ENCODE results near the gene CDT1.
"Not testable (repeated sequence)": the region's sequence is repeated elsewhere in the genome, so short reads cannot be mapped to it uniquely, and the experiment has no call there.

Gene CDT1

DNA sequence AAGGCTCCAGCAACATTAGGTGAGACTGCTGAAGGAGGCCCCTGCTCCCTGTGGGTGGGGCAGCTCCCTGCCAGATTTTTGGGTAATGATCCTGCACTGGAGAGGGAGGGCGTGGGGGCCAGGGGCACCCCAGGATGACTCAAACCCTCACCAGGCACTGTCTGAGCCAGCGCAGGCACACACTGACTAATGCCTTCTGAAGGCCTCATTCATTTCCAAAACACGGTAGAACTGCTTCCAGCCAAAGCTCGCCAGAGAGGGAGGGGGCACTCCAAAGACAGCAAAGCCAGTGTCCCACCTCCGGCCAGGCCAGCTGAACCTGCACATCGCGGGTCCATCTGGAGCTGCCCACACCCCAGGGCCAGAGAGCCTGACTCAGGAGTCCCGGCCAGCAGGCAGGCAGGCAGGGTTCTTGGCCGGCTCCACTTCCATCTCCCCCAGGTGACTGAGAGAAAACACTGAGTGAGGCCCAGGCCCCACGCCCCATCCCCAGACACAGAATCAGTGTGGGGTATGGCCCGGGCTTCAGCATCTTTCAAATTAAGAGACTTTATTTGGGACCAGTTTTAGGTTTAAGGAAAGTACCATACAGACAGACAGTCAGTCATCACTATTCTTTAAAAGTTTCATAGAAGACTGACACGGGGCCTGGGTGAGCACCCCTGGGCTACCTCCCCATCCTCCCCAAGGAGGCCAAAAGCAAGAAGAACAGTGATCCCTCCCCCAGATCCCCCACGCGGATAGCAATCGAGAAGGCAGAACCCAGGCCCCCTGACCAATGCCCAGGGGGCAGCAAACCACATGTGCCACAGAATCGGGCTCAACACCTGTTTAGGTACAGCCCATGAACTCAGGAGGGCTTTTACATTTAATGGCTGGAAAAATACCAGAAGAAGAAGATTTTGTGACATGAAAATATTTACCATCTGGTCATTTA is 20.9 kb upstream of the CDT1 start:
- peak; percentile 51 for DNase-seq (ENCODE audit: low spot score)

GRCh38 chr16:88783391-88784073 is 20.1 kb upstream of the CDT1 start:
- DNase-seq (ENCODE audit: low spot score) = no peak

GRCh38 chr16:88784074-88784855 is 19.3 kb upstream of the CDT1 start:
- DNase-seq (ENCODE audit: low spot score) = peak; percentile 42

DNA sequence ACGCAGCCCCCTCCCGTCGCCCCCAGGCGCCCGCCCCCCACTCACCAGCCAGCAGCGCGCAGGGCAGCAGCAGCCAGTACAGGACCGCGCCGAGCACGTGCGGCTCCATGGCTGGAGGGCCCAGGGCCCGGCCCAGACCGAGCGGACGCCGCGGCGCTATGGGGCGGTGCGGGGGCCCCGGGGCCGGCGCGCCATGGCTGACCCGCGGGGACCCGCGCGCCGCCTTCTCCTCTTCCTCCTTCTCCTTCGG is 18.8 kb upstream of the CDT1 start:
- no peak for DNase-seq (ENCODE audit: low spot score)

GRCh38 chr16:88785106-88785924 is 18.3 kb upstream of the CDT1 start, which contains the start of gene PIEZO1:
Gene PIEZO1 (minus strand): TSS chr16:88785220. CDS start chr16:88784964, 256 bp downstream.
- peak; percentile 68 for DNase-seq (ENCODE audit: low spot score)

DNA sequence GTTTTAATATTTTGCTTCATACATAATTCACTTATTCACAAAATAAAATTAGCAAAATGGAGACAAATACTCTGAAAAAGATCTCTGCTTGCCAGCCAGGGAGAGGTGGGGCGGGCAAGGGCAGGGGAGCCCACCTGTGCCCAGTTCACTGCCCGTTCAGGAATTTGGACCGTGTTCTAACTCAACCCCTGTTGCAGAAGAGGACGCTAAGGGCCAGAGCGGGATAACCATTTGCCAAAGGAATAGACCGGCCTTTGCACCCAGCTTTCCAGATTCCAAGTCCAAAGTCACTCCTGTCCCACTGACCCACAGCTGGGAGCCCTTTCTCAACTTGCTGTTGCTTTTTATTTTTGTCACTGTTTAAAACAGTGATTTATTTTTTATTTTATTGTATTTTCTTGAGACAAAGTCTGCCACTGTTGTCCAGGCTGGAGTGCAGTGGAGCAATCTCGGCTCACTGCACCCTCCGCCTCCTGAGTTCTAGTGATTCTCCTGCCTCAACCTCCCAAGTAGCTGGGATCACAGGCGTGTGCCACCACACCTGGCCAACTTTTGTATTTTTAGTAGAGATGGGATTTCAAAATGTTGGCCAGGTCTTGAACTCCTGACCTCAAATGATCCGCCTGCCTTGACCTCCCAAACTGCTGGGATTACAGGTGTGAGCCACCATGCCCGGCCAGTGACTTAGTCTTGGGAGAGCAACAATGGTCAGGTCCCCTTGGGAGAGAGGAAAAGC is 15.8 kb upstream of the CDT1 start:
- no peak for DNase-seq (ENCODE audit: low spot score)

GRCh38 chr16:88788749-88789148 is 14.8 kb upstream of the CDT1 start:
- DNase-seq (ENCODE audit: low spot score) = not testable (repeated sequence)

DNA sequence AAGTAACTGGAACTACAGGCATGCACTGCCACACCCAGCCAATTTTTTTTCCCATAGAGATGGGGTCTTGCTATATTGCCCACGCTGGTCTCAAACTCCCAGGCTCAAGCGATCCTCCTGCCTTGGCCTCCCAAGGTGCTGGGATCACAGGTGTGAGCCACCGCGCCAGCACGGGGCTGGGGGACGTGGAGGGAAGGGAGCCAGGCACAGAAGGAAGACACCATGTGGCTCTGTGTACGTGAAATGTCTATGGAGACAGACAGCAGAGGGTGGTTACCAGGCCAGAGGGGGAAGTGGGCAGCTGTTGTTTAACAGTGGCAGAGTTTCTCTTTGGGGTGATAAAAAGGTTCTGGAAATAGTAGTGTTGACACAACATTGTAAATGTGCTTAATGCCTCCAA is 14.0 kb upstream of the CDT1 start:
- no peak for DNase-seq (ENCODE audit: low spot score)

- DNase-seq (ENCODE audit: low spot score) = no peak
These were observed 13.0 kb upstream of the CDT1 start for GRCh38 chr16:88790312-88791211.

DNA sequence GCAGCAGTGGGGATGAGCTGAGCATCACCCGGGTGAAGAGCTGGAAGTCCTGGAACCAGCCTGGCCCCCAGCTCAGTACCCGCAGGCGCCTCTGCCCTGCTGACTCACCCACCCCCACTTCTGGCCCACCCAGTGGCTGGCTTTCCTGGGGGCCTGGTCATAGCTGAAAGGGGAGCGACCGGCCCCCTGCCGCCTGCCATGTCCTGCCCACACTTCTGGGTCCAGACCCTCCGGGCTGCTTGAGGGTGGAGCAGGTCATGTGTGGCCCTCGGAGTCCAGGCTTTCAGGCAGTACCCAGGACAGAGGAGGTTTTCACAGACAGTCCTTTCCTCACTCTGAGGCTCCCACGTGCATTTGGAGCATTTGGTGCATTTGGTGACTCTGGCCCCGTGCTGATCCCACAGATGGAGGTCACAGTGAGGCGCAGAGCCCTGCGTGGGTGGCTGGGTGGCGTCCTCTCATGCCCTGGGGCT is 11.5 kb upstream of the CDT1 start:
- no peak for DNase-seq (ENCODE audit: low spot score)

DNA sequence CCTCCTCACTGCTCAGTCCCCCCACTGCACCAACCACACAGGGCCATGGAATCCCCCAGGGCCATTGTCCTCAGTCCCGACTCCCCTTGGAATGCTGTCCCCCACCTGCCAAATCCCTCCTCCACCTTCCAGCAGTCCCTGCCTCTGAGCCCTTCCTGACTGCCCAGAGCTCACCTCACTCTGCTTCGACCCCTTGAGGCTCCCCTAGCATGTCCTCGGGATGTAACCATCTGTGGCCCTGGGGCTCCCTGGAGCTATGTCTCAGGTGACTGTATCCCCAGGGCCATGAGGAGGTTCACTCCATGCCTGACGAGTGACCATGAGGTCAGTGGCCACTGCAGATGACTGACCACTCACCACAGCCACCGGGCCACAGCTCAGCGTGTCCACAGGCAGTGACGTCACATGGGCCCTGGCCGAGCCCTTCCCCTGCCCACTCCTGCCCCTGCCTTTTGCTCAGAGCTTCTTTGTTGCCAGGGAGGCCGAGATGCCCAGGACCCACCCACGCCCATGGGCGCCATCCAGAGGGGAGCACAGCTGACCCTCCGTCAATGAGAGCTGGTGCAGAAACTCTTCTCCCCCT is 10.8 kb upstream of the CDT1 start:
- no peak for DNase-seq (ENCODE audit: low spot score)

GRCh38 chr16:88793251-88793954 is 10.2 kb upstream of the CDT1 start:
- no peak for DNase-seq (ENCODE audit: low spot score)

GRCh38 chr16:88796278-88796677 is 7.3 kb upstream of the CDT1 start:
- no peak for DNase-seq (ENCODE audit: low spot score)

GRCh38 chr16:88798073-88798472 is 5.5 kb upstream of the CDT1 start:
- DNase-seq (ENCODE audit: low spot score) = no peak

GRCh38 chr16:88798772-88799455 is 4.7 kb upstream of the CDT1 start:
- DNase-seq (ENCODE audit: low spot score) = peak; percentile 84

- peak; percentile 73 for DNase-seq (ENCODE audit: low spot score)
These were observed 3.9 kb upstream of the CDT1 start for GRCh38 chr16:88799569-88800276.

DNA sequence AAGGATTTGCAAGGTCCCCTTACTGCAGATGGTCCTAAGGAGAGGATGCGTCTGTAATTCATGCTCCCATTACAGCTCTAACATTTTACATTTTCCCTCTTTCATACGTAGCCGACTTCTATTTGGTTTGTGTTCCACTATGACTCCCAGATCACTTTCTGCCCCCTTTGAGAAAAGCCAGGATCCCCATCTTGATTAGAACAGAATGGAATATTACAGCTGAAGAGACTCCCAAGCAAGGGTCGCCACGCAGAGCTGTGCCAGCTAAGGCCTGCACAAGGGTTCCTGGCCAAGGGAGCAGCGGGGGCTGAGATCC is 3.4 kb upstream of the CDT1 start:
- DNase-seq (ENCODE audit: low spot score) = no peak

DNA sequence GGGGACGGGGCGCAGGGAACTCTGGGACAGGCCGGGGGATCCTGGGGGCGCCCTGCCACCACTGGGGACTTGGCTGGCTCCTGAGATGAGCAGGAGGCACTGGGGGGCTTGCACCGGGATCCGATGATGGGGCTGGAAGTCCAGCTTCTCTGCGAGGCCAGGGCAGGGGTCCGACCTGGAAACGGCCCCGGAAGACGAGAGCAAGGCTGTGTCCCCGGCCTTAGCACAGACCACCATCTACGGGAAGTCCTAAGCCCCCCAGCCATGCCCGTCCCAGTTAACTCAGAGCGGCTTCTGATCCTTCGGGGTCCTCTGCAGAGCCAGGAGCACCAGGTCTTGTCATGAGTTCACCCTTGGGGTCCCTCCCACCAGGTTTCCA is 573 bp downstream of the CDT1 start:
- DNase-seq (ENCODE audit: low spot score) = no peak
